GM12801 (cell line): ENCODE results near the gene ADAP1.

ENCODE experiments used
- TF ChIP-seq, protein P1 (sequence below): IDR thresholded peaks from one replicate; pipeline ENCODE4 v1.5.1; 2011; ENCODE audit warnings: control low read depth; ENCODE audit not compliant: insufficient read length; ENCODE audit errors: extremely low read depth

ADAP1 gene

DNA sequence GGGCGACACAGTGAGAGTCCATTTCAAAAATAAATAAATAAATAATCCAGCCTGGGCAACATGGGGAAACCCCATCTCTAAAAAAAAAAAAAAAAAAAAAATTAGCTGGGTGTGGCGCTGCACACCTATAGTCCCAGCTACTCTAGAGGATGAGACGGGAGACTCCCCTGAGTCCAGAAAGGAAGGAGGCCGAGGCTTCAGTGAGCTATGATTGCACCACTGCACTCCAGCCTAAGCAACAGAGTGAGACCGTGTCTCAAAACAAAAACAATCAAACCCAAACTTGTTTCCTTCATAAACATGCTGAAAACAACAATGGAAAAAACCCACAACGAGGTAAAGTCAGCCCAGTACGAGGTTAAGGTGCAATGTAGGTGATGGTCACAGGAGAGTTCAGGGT is 19.7 kb upstream of the ADAP1 start:
- TF ChIP-seq, protein P1, sequence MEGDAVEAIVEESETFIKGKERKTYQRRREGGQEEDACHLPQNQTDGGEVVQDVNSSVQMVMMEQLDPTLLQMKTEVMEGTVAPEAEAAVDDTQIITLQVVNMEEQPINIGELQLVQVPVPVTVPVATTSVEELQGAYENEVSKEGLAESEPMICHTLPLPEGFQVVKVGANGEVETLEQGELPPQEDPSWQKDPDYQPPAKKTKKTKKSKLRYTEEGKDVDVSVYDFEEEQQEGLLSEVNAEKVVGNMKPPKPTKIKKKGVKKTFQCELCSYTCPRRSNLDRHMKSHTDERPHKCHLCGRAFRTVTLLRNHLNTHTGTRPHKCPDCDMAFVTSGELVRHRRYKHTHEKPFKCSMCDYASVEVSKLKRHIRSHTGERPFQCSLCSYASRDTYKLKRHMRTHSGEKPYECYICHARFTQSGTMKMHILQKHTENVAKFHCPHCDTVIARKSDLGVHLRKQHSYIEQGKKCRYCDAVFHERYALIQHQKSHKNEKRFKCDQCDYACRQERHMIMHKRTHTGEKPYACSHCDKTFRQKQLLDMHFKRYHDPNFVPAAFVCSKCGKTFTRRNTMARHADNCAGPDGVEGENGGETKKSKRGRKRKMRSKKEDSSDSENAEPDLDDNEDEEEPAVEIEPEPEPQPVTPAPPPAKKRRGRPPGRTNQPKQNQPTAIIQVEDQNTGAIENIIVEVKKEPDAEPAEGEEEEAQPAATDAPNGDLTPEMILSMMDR: no peak

DNA sequence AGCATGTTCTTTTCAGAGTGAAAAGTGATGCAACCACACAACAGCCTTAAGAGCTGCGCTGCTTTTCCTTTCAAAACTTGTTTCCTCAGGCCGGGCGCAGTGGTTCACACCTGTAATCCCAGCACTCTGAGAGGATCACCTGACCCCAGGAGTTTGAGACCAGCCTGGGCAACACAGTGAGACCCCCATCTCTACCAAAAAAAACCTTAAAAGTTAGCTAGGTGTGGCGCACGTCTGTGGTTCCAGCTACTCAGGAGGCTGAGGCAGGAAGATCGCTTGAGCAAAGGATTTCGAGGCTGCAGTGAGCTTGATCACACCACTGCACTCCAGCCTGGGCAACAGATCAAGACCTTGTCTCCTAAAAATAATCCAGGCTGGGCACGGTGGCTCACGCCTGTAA is 18.8 kb upstream of the ADAP1 start:
- TF ChIP-seq, protein P1: no peak

DNA sequence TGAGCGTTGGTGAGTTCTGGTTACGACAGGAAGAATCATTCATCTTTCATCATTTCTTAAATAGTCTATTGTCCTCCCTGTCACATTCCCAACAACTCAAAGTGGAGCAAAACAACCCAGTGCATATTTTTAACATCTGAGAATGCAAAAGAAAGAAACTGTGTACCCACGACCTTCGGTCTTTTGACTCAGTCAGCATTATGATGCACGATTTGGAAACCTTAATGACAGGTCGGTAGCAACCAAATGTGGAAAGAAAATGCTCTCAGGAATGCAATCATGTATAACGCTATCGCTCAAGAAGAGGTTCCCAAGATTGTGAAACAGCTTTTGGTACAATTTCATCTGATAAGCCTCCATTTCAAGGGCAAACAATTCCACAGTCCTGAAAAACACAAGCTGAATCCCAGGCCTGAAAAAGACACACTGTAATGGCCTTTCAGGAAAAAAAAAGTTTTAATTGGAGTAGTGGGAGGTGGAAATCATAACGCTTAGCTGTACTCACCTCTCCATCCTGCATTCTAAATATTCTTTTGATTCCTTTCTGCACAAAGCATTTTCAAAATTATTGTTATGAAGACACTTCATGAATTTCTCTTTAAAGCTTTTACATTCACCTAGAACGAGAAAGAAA is 18.3 kb upstream of the ADAP1 start:
- TF ChIP-seq, protein P1: no peak

DNA sequence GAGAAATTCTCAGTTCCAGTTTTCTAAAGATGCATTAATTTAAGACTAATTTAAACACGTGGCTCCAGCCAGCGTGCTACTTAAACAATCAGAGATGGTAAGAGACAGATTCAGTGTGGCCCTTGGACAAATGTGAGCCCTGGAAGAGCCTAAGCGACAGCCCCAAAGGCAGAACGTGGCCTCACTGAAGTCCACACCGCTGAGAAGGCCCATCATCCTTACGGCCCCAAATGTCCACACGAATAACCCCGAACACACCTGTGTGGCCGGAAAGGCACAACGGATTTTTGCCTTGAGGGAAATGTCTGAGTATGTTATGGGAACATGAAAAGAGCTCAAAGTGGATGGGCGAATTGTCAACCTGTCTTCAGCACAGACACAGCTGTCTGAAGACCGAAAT is 17.6 kb upstream of the ADAP1 start:
- TF ChIP-seq, protein P1: no peak

DNA sequence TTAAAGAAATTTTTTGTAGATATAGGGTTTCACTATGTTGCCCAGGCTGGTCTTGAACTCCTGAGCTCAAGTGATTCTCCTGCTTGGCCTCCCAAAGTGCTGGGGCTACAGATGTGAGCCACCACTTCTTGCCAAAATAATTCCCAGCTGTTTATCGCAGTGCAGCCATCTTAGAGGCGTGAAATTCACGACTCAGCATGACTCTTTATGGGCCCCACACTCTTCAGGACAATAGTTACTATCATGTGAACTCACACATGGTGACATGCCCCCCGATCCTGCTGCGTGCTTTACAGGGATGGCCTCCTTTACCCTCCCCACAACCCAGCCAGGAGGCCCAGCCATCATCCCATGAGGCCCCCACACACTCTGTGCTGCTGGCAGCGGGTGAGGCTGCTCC is 16.3 kb upstream of the ADAP1 start:
- TF ChIP-seq, protein P1: no peak

DNA sequence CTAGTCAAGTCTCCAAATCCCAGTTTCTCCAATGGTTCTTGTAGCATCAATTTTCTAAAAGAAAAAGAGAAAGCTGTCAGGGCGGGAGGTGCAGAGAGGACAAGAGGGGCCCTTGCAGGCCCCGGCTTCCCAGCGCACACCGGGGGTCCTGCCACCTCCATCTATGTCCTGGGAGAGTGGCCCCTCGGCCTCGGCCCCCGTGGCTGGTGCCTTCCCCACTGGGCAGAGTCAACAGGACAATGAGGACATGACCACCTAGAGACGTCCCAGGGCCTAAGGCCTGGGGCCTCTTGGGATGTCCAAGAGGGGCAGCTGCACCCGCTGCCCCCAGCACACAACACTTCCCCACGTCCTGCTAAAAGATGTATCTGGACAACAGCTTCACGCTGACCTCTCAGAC is 14.9 kb upstream of the ADAP1 start:
- TF ChIP-seq, protein P1: no peak

DNA sequence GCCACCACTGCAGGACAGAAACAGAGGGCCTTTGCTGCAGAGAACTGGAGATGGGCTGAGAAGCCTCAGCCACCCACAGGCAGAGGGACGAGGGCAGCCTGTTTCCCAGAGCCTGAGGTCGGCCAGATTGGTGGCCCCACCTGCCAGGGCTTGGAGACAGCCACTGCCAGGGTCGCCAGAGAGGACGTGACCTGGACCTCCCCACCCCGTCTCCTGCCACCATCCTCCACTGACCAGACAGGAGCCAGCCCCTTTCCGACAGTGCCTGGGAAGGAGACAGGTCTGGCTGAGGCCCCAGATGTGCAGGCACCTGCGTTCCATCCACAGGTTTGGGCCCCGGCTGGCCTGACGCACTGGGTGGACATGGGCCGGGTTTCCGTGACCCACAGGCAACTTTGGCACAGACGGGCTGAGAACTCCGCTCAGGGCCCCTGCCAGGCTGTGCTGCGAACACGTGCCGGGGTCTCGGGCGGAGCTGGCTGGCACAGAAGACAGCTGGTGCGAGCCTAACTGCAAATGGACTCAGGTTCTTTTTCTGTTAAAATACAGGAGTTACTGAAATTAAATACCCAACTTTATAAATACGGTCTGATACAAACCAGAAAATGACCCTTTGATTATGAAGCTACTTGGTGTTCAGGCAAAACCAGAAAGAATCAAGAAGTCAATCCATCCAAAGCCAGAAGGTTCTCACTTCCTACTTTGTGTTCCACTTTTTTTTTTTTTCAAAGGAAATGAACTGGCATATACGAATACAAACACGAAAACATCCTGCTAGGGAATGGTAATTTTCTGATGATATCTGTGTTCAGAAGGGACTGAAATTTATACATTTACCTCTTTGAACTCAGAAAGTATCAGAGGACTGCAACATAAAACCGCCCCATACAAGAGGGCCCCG is 14.0 kb upstream of the ADAP1 start:
- TF ChIP-seq, protein P1: no peak
